Keratinocyte (primary cell): ENCODE measurements around the gene RAPGEF3. TPM values are rescaled to one million over a fixed set of nuclear protein-coding genes. Genes with fewer than 3 reads are reported as not detected.

Experiments
- DNase-seq: peaks from one replicate; pipeline ENCODE4 v3.0.0-alpha.2; 2011; ENCODE audit warnings: low read depth, missing footprints, low spot score
- FAIRE-seq: peaks from 2 replicates; lab custom pipeline; 2011; peaks lifted over from hg19 to GRCh38; lab: Jason Lieb, UNC
- H2AFZ ChIP-seq: 2 replicates; pipeline ENCODE4 v1.6.0; 2012; ENCODE audit warnings: low read length, control low read depth, inconsistent platforms; ENCODE audit not compliant: control insufficient read depth
- H3K27ac ChIP-seq: 2 replicates; pipeline ENCODE4 v1.5.1; 2011; ENCODE audit warnings: low read length; ENCODE audit not compliant: control insufficient read depth, insufficient read depth
- H3K27me3 ChIP-seq: 3 replicates; pipeline ENCODE4 v1.6.0; 2011; ENCODE audit warnings: low read length; ENCODE audit not compliant: control insufficient read depth, insufficient read depth; ENCODE audit errors: extremely low read depth
- H3K36me3 ChIP-seq, 2 experiments: 2 replicates in 1 of 2; 3 replicates in 1 of 2; pipeline ENCODE4 v1.5.1; 2011; ENCODE audit warnings: low read length in 2 of 2, mild to moderate bottlenecking in 1 of 2; ENCODE audit not compliant: control insufficient read depth in 2 of 2, insufficient read depth in 2 of 2; ENCODE audit errors: extremely low read depth in 1 of 2
- H3K4me1 ChIP-seq: 3 replicates; pipeline ENCODE4 v1.5.1; 2011; ENCODE audit warnings: low read length; ENCODE audit not compliant: control insufficient read depth, insufficient read depth; ENCODE audit errors: extremely low read depth
- H3K4me2 ChIP-seq: 3 replicates; pipeline ENCODE4 v1.6.0; 2011; ENCODE audit warnings: low read depth, low read length; ENCODE audit not compliant: control insufficient read depth, insufficient read depth; ENCODE audit errors: extremely low read depth
- H3K4me3 ChIP-seq, 3 experiments: fragments of 200-600 bp in 1 of 3; sonication (generic) in 1 of 3; 2 replicates in 2 of 3; 3 replicates in 1 of 3; pipeline ENCODE4 v1.5.1; 2011 to 2016; ENCODE audit warnings: low read length in 3 of 3, mild to moderate bottlenecking in 3 of 3, control low read depth in 2 of 3, inconsistent platforms in 1 of 3, low read depth in 1 of 3, mixed read lengths in 1 of 3, mixed run types in 1 of 3, moderate library complexity in 1 of 3; ENCODE audit not compliant: control insufficient read depth in 2 of 3, insufficient read depth in 2 of 3; ENCODE audit errors: extremely low read depth in 1 of 3
- H3K79me2 ChIP-seq: 2 replicates; pipeline ENCODE4 v1.6.0; 2012; ENCODE audit warnings: low read length; ENCODE audit not compliant: control insufficient read depth, insufficient read depth
- H3K9ac ChIP-seq: 3 replicates; pipeline ENCODE4 v1.6.0; 2011; ENCODE audit warnings: low read length; ENCODE audit not compliant: control insufficient read depth, insufficient read depth; ENCODE audit errors: extremely low read depth
- H3K9me1 ChIP-seq: 3 replicates; pipeline ENCODE4 v1.6.0; 2011; ENCODE audit warnings: low read length; ENCODE audit not compliant: control insufficient read depth, insufficient read depth; ENCODE audit errors: extremely low read depth
- H3K9me3 ChIP-seq: 2 replicates; pipeline ENCODE4 v1.5.1; 2012; ENCODE audit warnings: low read depth, low read length; ENCODE audit not compliant: control insufficient read depth
- H4K20me1 ChIP-seq: 3 replicates; pipeline ENCODE4 v1.6.0; 2011; ENCODE audit warnings: low read length; ENCODE audit not compliant: control insufficient read depth, insufficient read depth; ENCODE audit errors: extremely low read depth
- CTCF ChIP-seq, 3 experiments: IDR thresholded peaks in 1 of 3; conservative IDR thresholded peaks in 1 of 3; optimal IDR thresholded peaks in 1 of 3; 2 replicates in 2 of 3; 3 replicates in 1 of 3; pipeline versions ENCODE3 to v1.5.1; 2011; ENCODE audit warnings: low read length in 3 of 3, mild to moderate bottlenecking in 3 of 3, moderate library complexity in 2 of 3, control low read depth in 1 of 3, inconsistent platforms in 1 of 3; ENCODE audit not compliant: insufficient read depth in 2 of 3; ENCODE audit errors: extremely low read depth in 1 of 3
- EZH2 ChIP-seq: IDR thresholded peaks from one replicate; pipeline ENCODE4 v1.6.1; 2012; ENCODE audit warnings: inconsistent platforms, mild to moderate bottlenecking, low read length, moderate library complexity
- dilution Hi-C: fragments of 300-500 bp; cut with MboI; formaldehyde crosslinking; loops from one replicate; pipeline ENCODE4 v1.7.0; 2020; ENCODE audit warnings: low sequenced_read_pairs; ENCODE audit not compliant: extremely low pct_ligation_motif_present
- polyA plus RNA-seq, 5 experiments: library from polyadenylated mRNA; depleted of rRNA in 3 of 5; stranded (reverse) in 3 of 5; stranded (forward) in 1 of 5; unstranded in 1 of 5; fragments of >200 nt; gene quantifications; 1 replicate in 1 of 5; 2 replicates in 3 of 5; 3 replicates in 1 of 5; pipeline versions ENCODE4 v1.2.1 to v1.2.3, GENCODE V29; 2011 to 2012; ENCODE audit warnings: missing spikeins in 2 of 5, low read depth in 1 of 5, low replicate concordance in 1 of 5

The RAPGEF3 gene
- polyA plus RNA-seq, 1 donor (not counting 4 experiments of a cell fraction or from before 2014, with no cell fraction given), result 5.1 TPM

- no peaks in the 10 kb centered on the region for H3K4me1 ChIP-seq
- H3K79me2 ChIP-seq, result no peaks in the 10 kb centered on the region
- DNase-seq (no peak), FAIRE-seq (no peak)
- H3K9me3 ChIP-seq, result no peaks in the 10 kb centered on the region
- no peaks in the 10 kb centered on the region for H3K9me1 ChIP-seq
- H3K36me3 ChIP-seq, result peaks cover 0 to 5% of the 10 kb centered on the region in 2 experiments
- H2AFZ ChIP-seq, result no peak overlapping the region
- no peak overlapping the region for H3K27ac ChIP-seq
- dilution Hi-C loops, result no loop called here
- TF ChIP-seq EZH2 (no peak), CTCF (optimal IDR thresholded peaks at IDR 0.05 in 1 of 3, IDR thresholded peaks at IDR 0.05 in 1 of 3, conservative IDR thresholded peaks at IDR 0.05 in 1 of 3; ENCODE audit: extremely low read depth in 1 of 3, insufficient read depth in 2 of 3, low read length in 3 of 3) (no peak)
- no peaks in the 10 kb centered on the region for H4K20me1 ChIP-seq
- H3K4me2 ChIP-seq, result no peak overlapping the region
- H3K4me3 ChIP-seq, result no peak overlapping the region
- H3K9ac ChIP-seq, result no peak overlapping the region
- no peaks in the 10 kb centered on the region for H3K27me3 ChIP-seq
Observed at GRCh38 chr12:47735649-47736048, 23.0 kb downstream of the RAPGEF3 start.

DNA sequence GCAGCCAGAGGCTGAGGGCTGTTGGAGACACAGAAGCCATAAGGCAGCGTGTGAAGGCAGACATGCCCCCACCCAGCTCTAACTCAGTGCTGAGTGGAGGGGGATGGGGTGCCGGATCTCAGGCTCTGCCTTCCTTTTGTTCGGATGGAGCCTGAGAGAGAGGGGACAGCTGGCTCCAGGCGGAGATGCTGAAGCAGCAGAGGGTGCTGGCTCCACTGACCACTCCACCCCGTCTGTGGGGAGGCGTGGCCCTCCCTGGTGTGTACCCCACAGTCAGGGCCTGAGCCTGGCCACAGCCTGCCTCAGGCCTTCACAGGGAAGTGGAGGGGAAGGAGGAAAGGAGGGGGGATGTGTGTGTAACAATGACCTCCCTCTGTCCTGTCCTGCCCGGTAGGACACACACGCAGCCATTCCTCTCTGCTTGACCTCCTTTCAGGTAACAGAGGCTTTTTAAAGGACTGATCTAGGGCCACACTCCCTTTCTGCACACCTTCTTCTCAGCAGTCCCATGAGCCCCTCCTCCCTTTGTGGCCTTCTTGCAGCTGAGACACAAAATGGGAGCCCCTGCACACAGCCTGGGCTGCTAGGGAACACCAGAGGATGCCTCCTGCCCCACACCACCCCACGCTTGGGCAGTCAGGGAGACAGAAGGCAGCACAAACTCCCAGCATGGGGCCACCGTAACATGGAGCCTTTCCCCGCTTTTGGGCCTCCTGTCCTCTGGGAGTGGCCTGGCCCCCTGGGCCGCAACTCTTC is 23.8 kb downstream of the RAPGEF3 start:
- DNase-seq (no peak), FAIRE-seq (no peak)
- no peaks in the 10 kb centered on the region for H3K4me1 ChIP-seq
- no peaks in the 10 kb centered on the region for H3K79me2 ChIP-seq
- H4K20me1 ChIP-seq, result no peaks in the 10 kb centered on the region
- no peak overlapping the region for H2AFZ ChIP-seq
- no peak overlapping the region for H3K9ac ChIP-seq
- no peaks in the 10 kb centered on the region for H3K9me3 ChIP-seq
- no peak for TF ChIP-seq CTCF (optimal IDR thresholded peaks at IDR 0.05 in 1 of 3, IDR thresholded peaks at IDR 0.05 in 1 of 3, conservative IDR thresholded peaks at IDR 0.05 in 1 of 3; ENCODE audit: extremely low read depth in 1 of 3, insufficient read depth in 2 of 3, low read length in 3 of 3)
- no peak for TF ChIP-seq EZH2
- dilution Hi-C loops, result no loop called here
- H3K27me3 ChIP-seq, result no peaks in the 10 kb centered on the region
- no peaks in the 10 kb centered on the region for H3K9me1 ChIP-seq
- no peak overlapping the region for H3K4me3 ChIP-seq
- peaks cover 0 to 5% of the 10 kb centered on the region in 2 experiments for H3K36me3 ChIP-seq
- H3K4me2 ChIP-seq, result no peak overlapping the region
- H3K27ac ChIP-seq, result no peak overlapping the region
